RWPE2 (cell line): ENCODE data around the gene UXS1.

Experiments
- ATAC-seq: fragments of 200-7000 bp; cut with Tn5 transposase; 3 replicates; pipeline ENCODE4 v1.9.1; 2021; ENCODE audit warnings: low read depth
- DNase-seq: peaks from one replicate; pipeline ENCODE4 v3.0.0-alpha.2; 2020; ENCODE audit warnings: low spot score
- H3K27ac ChIP-seq: fragments of 450-650 bp; 2 replicates; pipeline ENCODE4 v1.5.1; 2017; ENCODE audit warnings: mild to moderate bottlenecking; ENCODE audit not compliant: poor library complexity, severe bottlenecking
- H3K27me3 ChIP-seq: fragments of 250-450 bp; sonication (Bioruptor Pico); 2 replicates; pipeline ENCODE4 v1.5.1; 2021; ENCODE audit warnings: mild to moderate bottlenecking, moderate library complexity; ENCODE audit not compliant: insufficient read depth, poor library complexity, severe bottlenecking
- H3K36me3 ChIP-seq: fragments of 250-450 bp; sonication (Bioruptor Pico); 2 replicates; pipeline ENCODE4 v1.5.1; 2020; ENCODE audit warnings: low read depth, mild to moderate bottlenecking, moderate library complexity
- H3K4me1 ChIP-seq: fragments of 250-450 bp; sonication (Bioruptor Pico); 2 replicates; pipeline ENCODE4 v1.5.1; 2021; ENCODE audit warnings: mild to moderate bottlenecking, moderate library complexity; ENCODE audit not compliant: insufficient read depth, poor library complexity, severe bottlenecking
- H3K4me3 ChIP-seq: fragments of 250-450 bp; sonication (Bioruptor Pico); 2 replicates; pipeline ENCODE4 v1.5.1; 2021; ENCODE audit warnings: mild to moderate bottlenecking, moderate library complexity; ENCODE audit not compliant: severe bottlenecking
- H3K9me3 ChIP-seq: fragments of 250-450 bp; sonication (Bioruptor Pico); 2 replicates; pipeline ENCODE4 v1.5.1; 2021; ENCODE audit warnings: mild to moderate bottlenecking, moderate library complexity; ENCODE audit not compliant: severe bottlenecking
- CTCF ChIP-seq: fragments of 450-650 bp; IDR thresholded peaks from one replicate; pipeline ENCODE4 v1.5.1; 2017; ENCODE audit warnings: mild to moderate bottlenecking, moderate library complexity; ENCODE audit not compliant: poor library complexity, severe bottlenecking

Gene UXS1

GRCh38 chr2:106126295-106126694, 67.8 kb downstream of the UXS1 start:
- TF ChIP-seq CTCF: no peak
- no peaks in the 10 kb centered on the region for H3K27me3 ChIP-seq
- no peak overlapping the region for H3K27ac ChIP-seq
- H3K9me3 ChIP-seq: no peaks in the 10 kb centered on the region
- DNase-seq (no peak), ATAC-seq (no peak)
- no peak overlapping the region for H3K4me3 ChIP-seq
- peaks cover 4% of the 10 kb centered on the region for H3K4me1 ChIP-seq
- peaks cover 3% of the 10 kb centered on the region for H3K36me3 ChIP-seq

GRCh38 chr2:106124905-106125549, 69.1 kb downstream of the UXS1 start:
- H3K9me3 ChIP-seq: no peaks in the 10 kb centered on the region
- no peaks in the 10 kb centered on the region for H3K27me3 ChIP-seq
- no peak for TF ChIP-seq CTCF
- H3K36me3 ChIP-seq: peaks cover 9% of the 10 kb centered on the region
- DNase-seq (no peak), ATAC-seq (peak; percentile 91)
- H3K4me1 ChIP-seq: no peaks in the 10 kb centered on the region
- no peak overlapping the region for H3K4me3 ChIP-seq
- no peak overlapping the region for H3K27ac ChIP-seq

GRCh38 chr2:106124106-106124756, 69.9 kb downstream of the UXS1 start:
- H3K4me1 ChIP-seq: no peaks in the 10 kb centered on the region
- H3K4me3 ChIP-seq: no peak overlapping the region
- ATAC-seq: no peak
- no peak for DNase-seq
- H3K9me3 ChIP-seq: no peaks in the 10 kb centered on the region
- H3K27ac ChIP-seq: no peak overlapping the region
- peaks cover 9% of the 10 kb centered on the region for H3K36me3 ChIP-seq
- no peak for TF ChIP-seq CTCF
- no peaks in the 10 kb centered on the region for H3K27me3 ChIP-seq

- DNase-seq (no peak), ATAC-seq (no peak)
- Histone ChIP-seq H3K9me3 (no peaks in the 10 kb centered on the region), H3K27ac (no peak overlapping the region), H3K36me3 (peaks cover 9% of the 10 kb centered on the region), H3K4me1 (no peaks in the 10 kb centered on the region), H3K4me3 (no peak overlapping the region), H3K27me3 (no peaks in the 10 kb centered on the region)
- no peak for TF ChIP-seq CTCF
These were observed 71.9 kb downstream of the UXS1 start for GRCh38 chr2:106122157-106122556.

GRCh38 chr2:106120432-106120831, 73.7 kb downstream of the UXS1 start:
- Histone ChIP-seq H3K27me3 (no peaks in the 10 kb centered on the region), H3K4me1 (no peaks in the 10 kb centered on the region), H3K27ac (no peak overlapping the region), H3K36me3 (peaks cover 9% of the 10 kb centered on the region), H3K9me3 (no peaks in the 10 kb centered on the region), H3K4me3 (no peak overlapping the region)
- DNase-seq (no peak), ATAC-seq (no peak)
- no peak for TF ChIP-seq CTCF
